Measurements from ENCODE around the gene ZFYVE9. TPM values are rescaled to one million over a fixed set of nuclear protein-coding genes. Genes with fewer than 3 reads are reported as not detected.

Gene ZFYVE9
- total and polyA plus RNA-seq, 10 of the 15 experiments (the other 5 are each of a cell fraction or from before 2014, with no cell fraction given): 0.26 to 6.9 (median 2.3) TPM

DNA sequence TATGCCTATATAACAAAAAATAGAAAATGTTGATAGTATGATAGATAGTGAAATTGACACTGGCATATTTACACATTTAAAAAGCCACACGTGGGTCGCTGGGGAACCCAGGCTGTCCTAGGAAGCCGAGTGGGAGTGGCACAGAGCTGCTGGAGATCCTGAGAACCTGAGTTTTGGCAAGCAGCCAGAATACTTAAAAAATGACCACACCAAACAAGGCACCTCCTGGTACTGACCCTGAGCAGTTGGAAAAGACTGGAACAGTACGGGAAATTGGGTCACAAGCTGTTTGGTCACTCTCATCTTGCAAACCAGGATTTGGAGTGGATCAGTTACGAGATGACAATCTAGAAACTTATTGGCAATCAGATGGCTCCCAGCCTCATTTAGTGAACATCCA lies 111.5 kb downstream of the ZFYVE9 start:
- Histone ChIP-seq H3K4me2 (ENCODE audit: control insufficient read depth, insufficient read depth) (no peak overlapping the region), H3K36me3 (ENCODE audit: control insufficient read depth in 2 of 2, insufficient read depth in 2 of 2, low read length in 1 of 2) (no peaks in the 10 kb centered on the region), H3K27me3 (replicated peaks in 1 of 2; ENCODE audit: control insufficient read depth in 2 of 2, insufficient read depth in 2 of 2, low read length in 1 of 2) (no peaks in the 10 kb centered on the region), H4K20me1 (ENCODE audit: control insufficient read depth, insufficient read depth) (no peaks in the 10 kb centered on the region), H3K4me3 (no peak overlapping the region), H3K9me3 (replicated peaks; ENCODE audit: control insufficient read depth, insufficient read depth, low read length) (no peaks in the 10 kb centered on the region), H3K4me1 (ENCODE audit: control insufficient read depth, insufficient read depth, low read length) (no peaks in the 10 kb centered on the region), H3K27ac (ENCODE audit: control insufficient read depth, insufficient read depth) (no peak overlapping the region), H3K9ac (ENCODE audit: control insufficient read depth, insufficient read depth, low read length) (no peak overlapping the region), H2AFZ (ENCODE audit: control insufficient read depth, low read depth, low read length) (no peak overlapping the region), H3K79me2 (ENCODE audit: control insufficient read depth, insufficient read depth, low read length) (no peaks in the 10 kb centered on the region)
- no peak for DNase-seq (ENCODE audit: low read depth, low spot score)
- BruUV-seq (replicated peaks): no TSS peak
- intact Hi-C loops (cut with micrococcal nuclease; ENCODE audit: unreplicated experiment): no loop called here
- ChIA-PET CTCF (no interaction called here), RAD21 (ENCODE audit: unreplicated experiment) (no interaction called here), POLR2A (no interaction called here), SMC1A (ENCODE audit: uncharacterized antibody, unreplicated experiment) (no interaction called here)
- no peak for FAIRE-seq
- in situ Hi-C loops (cut with MboI): no loop called here
- ATAC-seq: no peak
- WGBS (ENCODE audit: insufficient coverage, insufficient replicate concordance, low lambda C conversion rate, missing lambda C conversion rate): 51% methylated on average over 5 of the region's 5 CpGs
- no peak for TF ChIP-seq ASH2L (IDR thresholded peaks at IDR 0.05; ENCODE audit: borderline replicate concordance, low read depth)

DNA sequence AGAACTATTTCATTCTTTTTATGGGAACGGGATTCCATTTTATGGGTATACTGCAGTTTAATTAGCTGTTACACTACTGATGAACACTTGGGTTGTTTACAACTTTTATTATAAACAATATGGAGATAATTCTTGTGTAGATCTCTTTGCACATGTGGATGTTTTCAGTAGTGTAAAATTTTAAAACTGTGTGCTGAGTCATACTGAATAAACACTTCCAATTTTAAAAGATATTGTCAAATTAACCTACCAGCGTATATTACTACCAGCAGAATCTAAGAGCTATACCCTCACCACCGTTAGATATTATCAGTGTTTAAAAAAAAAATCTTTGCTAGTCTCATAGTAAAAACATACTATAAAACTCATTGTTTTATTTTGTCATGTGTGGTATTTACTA lies 118.0 kb downstream of the ZFYVE9 start:
- Histone ChIP-seq H2AFZ (ENCODE audit: control insufficient read depth, low read depth, low read length) (no peak overlapping the region), H4K20me1 (ENCODE audit: control insufficient read depth, insufficient read depth) (no peaks in the 10 kb centered on the region), H3K9me3 (replicated peaks; ENCODE audit: control insufficient read depth, insufficient read depth, low read length) (no peaks in the 10 kb centered on the region), H3K27me3 (replicated peaks in 1 of 2; ENCODE audit: control insufficient read depth in 2 of 2, insufficient read depth in 2 of 2, low read length in 1 of 2) (no peaks in the 10 kb centered on the region), H3K36me3 (ENCODE audit: control insufficient read depth in 2 of 2, insufficient read depth in 2 of 2, low read length in 1 of 2) (no peaks in the 10 kb centered on the region), H3K79me2 (ENCODE audit: control insufficient read depth, insufficient read depth, low read length) (no peaks in the 10 kb centered on the region), H3K4me3 (no peak overlapping the region), H3K4me1 (ENCODE audit: control insufficient read depth, insufficient read depth, low read length) (no peaks in the 10 kb centered on the region), H3K9ac (ENCODE audit: control insufficient read depth, insufficient read depth, low read length) (no peak overlapping the region), H3K27ac (ENCODE audit: control insufficient read depth, insufficient read depth) (no peak overlapping the region), H3K4me2 (ENCODE audit: control insufficient read depth, insufficient read depth) (no peak overlapping the region)
- POLR2A ChIA-PET: no interaction called here
- CTCF ChIA-PET: no interaction called here
- WGBS (ENCODE audit: insufficient coverage, insufficient replicate concordance, low lambda C conversion rate, missing lambda C conversion rate): 66% methylated on average over 3 of the region's 3 CpGs
- FAIRE-seq (no peak), DNase-seq (ENCODE audit: low read depth, low spot score) (no peak), ATAC-seq (no peak)
- RAD21 ChIA-PET (ENCODE audit: unreplicated experiment): no interaction called here
- intact Hi-C loops (cut with micrococcal nuclease; ENCODE audit: unreplicated experiment): no loop called here
- SMC1A ChIA-PET (ENCODE audit: uncharacterized antibody, unreplicated experiment): no interaction called here
- in situ Hi-C loops (cut with MboI): no loop called here
- BruUV-seq (replicated peaks): no TSS peak
- TF ChIP-seq FOS (IDR thresholded peaks at IDR 0.05; ENCODE audit: borderline replicate concordance, extremely low read depth, insufficient read length) (no peak), HDAC6 (IDR thresholded peaks at IDR 0.05; ENCODE audit: unreplicated experiment) (no peak), NFYB (IDR thresholded peaks at IDR 0.05; ENCODE audit: insufficient read depth, low read depth, low read length) (no peak), NFYA (IDR thresholded peaks at IDR 0.05; ENCODE audit: borderline replicate concordance, low read depth, low read length) (no peak), POU2F2 (IDR thresholded peaks at IDR 0.05; ENCODE audit: borderline replicate concordance, low read depth, low read length) (no peak)

All from GM12878 (cell line).